Body of pancreas (tissue), 4 donors: ENCODE measurements around the gene XKR3. TPM values are rescaled to one million over a fixed set of nuclear protein-coding genes. Genes with fewer than 3 reads are reported as not detected.

Experiments used
- ATAC-seq: fragments of 150-250 bp; one replicate; pipeline ENCODE4 v1.9.1; 2016
- DNase-seq, 4 donors: peaks; one replicate each; pipeline ENCODE4 v3.0.0-alpha.2; 2019
- H3K27ac ChIP-seq, 4 donors: fragments of 200-600 bp; sonication (generic); 1 replicate in 3 of 4; 2 replicates in 1 of 4; pipeline versions ENCODE4 v1.5.1 to v1.6.1; 2016 to 2019; ENCODE audit warnings: mild to moderate bottlenecking in 1 of 4, mixed read lengths in 1 of 4, moderate library complexity in 1 of 4
- H3K27me3 ChIP-seq, 2 donors: fragments of 200-600 bp; sonication (generic); one replicate each; pipeline ENCODE4 v1.6.0; 2016; ENCODE audit warnings: mild to moderate bottlenecking in 1 of 2
- H3K36me3 ChIP-seq, 2 donors: fragments of 200-600 bp; sonication (generic); replicated peaks in 1 of 2; 2 replicates each; pipeline ENCODE4 v1.5.1; 2016; ENCODE audit warnings: low read depth in 2 of 2; ENCODE audit not compliant: insufficient read depth in 1 of 2
- H3K4me1 ChIP-seq: fragments of 200-600 bp; sonication (generic); one replicate; pipeline ENCODE4 v1.6.0; 2016
- H3K4me3 ChIP-seq, 2 donors: fragments of 200-600 bp; sonication (generic); 1 replicate in 1 of 2; 2 replicates in 1 of 2; pipeline ENCODE4 v1.5.1; 2016 to 2019
- H3K9me3 ChIP-seq, 3 donors: fragments of 200-600 bp; sonication (generic); 1 replicate in 2 of 3; 2 replicates in 1 of 3; pipeline ENCODE4 v1.5.1; 2016
- CTCF ChIP-seq, 7 experiments: fragments of 450-650 bp in 4 of 7; fragments of 200-600 bp in 3 of 7; sonication (generic) in 3 of 7; IDR thresholded peaks; one replicate each; pipeline ENCODE4 v1.5.1; 2016 to 2019; ENCODE audit warnings: antibody characterized with exemption in 7 of 7
- POLR2A ChIP-seq, 3 donors: fragments of 450-650 bp; IDR thresholded peaks; one replicate each; pipeline ENCODE4 v1.6.1; 2016; ENCODE audit warnings: antibody characterized with exemption in 3 of 3, mild to moderate bottlenecking in 2 of 3
- WGBS, 2 donors: methylation state at CpG; one replicate each; pipeline ENCODE4 v1.1.5; 2017; 5-methylcytosine and 5-hydroxymethylcytosine counted together
- intact Hi-C: fragments of 100-400 bp; cut with DNase I; formaldehyde crosslinking; loops from one replicate; pipeline ENCODE4 v1.15.1; 2023
- total RNA-seq, 2 donors: library from RNA; depleted of rRNA; stranded (reverse); fragments of >200 nt; gene quantifications; one replicate each; pipeline ENCODE4 v1.1.0, GENCODE V29; 2016

Gene XKR3
- total RNA-seq, 2 donors from 2014 or later = not detected

DNA sequence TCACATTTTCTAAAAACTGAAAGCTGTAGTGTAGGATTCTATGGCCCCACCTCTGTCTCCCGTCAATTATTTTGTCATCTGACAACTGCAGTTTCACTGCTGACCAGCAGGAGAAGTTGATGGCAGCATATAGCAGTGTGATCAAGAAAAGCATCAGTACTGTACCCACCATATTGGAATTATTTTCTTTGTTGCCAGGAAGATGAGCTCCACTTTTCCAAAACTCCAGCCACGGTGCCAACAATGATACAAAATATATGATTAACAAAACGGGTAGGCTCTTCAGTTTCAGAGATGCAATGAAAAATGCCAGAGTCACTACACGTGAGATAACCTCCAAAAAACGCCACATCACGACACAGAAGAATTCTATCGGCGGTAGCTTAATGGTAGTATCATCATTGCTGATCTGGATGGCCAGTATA is 41.3 kb downstream of the XKR3 start:
- ATAC-seq (no peak), DNase-seq (no peak)
- H3K27me3 ChIP-seq = no peaks in the 10 kb centered on the region
- 65 to 72% methylated on average over 8 of the region's 8 CpGs for WGBS, 2 donors
- H3K27ac ChIP-seq = no peak overlapping the region
- no peaks in the 10 kb centered on the region for H3K36me3 ChIP-seq
- H3K4me3 ChIP-seq = no peak overlapping the region
- no peak for TF ChIP-seq POLR2A (IDR thresholded peaks at IDR 0.05)
- no peak for TF ChIP-seq CTCF (IDR thresholded peaks at IDR 0.05)
- H3K9me3 ChIP-seq = no peaks in the 10 kb centered on the region
- no peaks in the 10 kb centered on the region for H3K4me1 ChIP-seq
- intact Hi-C loops = no loop called here

- no peaks in the 10 kb centered on the region for H3K9me3 ChIP-seq
- no peak for ATAC-seq
- WGBS, 2 donors = 47 to 62% methylated on average over 4 of the region's 4 CpGs
- H3K27me3 ChIP-seq = no peaks in the 10 kb centered on the region
- intact Hi-C loops = no loop called here
- no peak for DNase-seq
- H3K4me3 ChIP-seq = no peak overlapping the region
- no peaks in the 10 kb centered on the region for H3K4me1 ChIP-seq
- H3K36me3 ChIP-seq = no peaks in the 10 kb centered on the region
- H3K27ac ChIP-seq = no peak overlapping the region
- TF ChIP-seq POLR2A (IDR thresholded peaks at IDR 0.05) (no peak), CTCF (IDR thresholded peaks at IDR 0.05) (no peak)
These were observed 41.8 kb downstream of the XKR3 start for GRCh38 chr22:16783453-16783852.

DNA sequence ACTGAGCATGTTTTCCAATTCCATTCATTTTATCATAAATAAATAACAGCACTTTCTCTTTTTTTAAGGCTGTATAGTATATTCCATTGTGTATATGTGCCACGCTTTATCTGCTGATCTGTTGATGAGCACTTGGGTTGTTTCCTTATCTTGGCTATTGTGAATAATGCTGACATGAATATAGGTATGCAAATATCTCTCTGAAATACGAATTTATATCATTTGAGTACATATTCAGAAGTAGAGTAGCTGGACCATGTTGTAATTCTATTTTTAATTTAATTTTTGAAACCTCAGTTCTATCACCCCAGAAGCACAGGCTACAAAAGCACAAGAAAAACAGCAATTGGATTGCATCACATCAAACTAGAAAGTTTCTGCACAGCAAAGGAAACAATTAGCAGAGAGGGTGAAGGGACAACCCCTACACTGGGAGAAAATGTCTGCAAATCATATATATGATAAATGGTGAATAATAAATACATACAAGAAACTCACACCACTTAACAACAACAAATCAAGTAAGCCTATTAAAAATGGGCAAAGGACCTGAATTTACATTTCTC is 43.4 kb downstream of the XKR3 start:
- WGBS, 2 donors = 39 to 42% methylated on average over 2 of the region's 2 CpGs
- Histone ChIP-seq H3K4me1 (no peaks in the 10 kb centered on the region), H3K4me3 (no peak overlapping the region), H3K27me3 (no peaks in the 10 kb centered on the region), H3K36me3 (no peaks in the 10 kb centered on the region), H3K9me3 (no peaks in the 10 kb centered on the region), H3K27ac (no peak overlapping the region)
- no peak for TF ChIP-seq CTCF (IDR thresholded peaks at IDR 0.05)
- TF ChIP-seq POLR2A (IDR thresholded peaks at IDR 0.05) = no peak
- DNase-seq = no peak
- intact Hi-C loops = no loop called here
- ATAC-seq = no peak

- Histone ChIP-seq H3K27me3 (no peaks in the 10 kb centered on the region), H3K4me3 (no peak overlapping the region), H3K4me1 (no peaks in the 10 kb centered on the region), H3K9me3 (no peaks in the 10 kb centered on the region), H3K36me3 (no peaks in the 10 kb centered on the region), H3K27ac (no peak overlapping the region)
- 56 to 59% methylated on average over 11 of the region's 11 CpGs for WGBS, 2 donors
- ATAC-seq (no peak), DNase-seq (no peak)
- no peak for TF ChIP-seq POLR2A (IDR thresholded peaks at IDR 0.05)
- TF ChIP-seq CTCF (IDR thresholded peaks at IDR 0.05) = no peak
- intact Hi-C loops = no loop called here
These were observed 44.0 kb downstream of the XKR3 start for GRCh38 chr22:16781074-16781763.
